Activated CD4-positive, CD25-positive, alpha-beta regulatory T cell treated with anti-CD3 and anti-CD28 coated beads, Interleukin-2, amount 50 U/mL, for 16 hours (primary cell): ENCODE data around the gene PRKCA.

Experiments used
- DNase-seq: peaks from one replicate; pipeline ENCODE4 v3.0.0-alpha.2; 2020; ENCODE audit warnings: low read depth, low spot score

Gene PRKCA

GRCh38 chr17:66767154-66767933 is 464.9 kb downstream of the PRKCA start:
- DNase-seq: no peak

- no peak for DNase-seq
Observed at GRCh38 chr17:66769911-66770310, 467.5 kb downstream of the PRKCA start.

- DNase-seq: no peak
Observed at GRCh38 chr17:66772148-66772812, 469.9 kb downstream of the PRKCA start.

- DNase-seq: no peak
Observed at GRCh38 chr17:66775271-66775670, 472.9 kb downstream of the PRKCA start.

- no peak for DNase-seq
Observed at GRCh38 chr17:66775881-66776400, 473.5 kb downstream of the PRKCA start.

GRCh38 chr17:66776999-66777688 is 474.7 kb downstream of the PRKCA start:
- no peak for DNase-seq

GRCh38 chr17:66777689-66778225 is 475.3 kb downstream of the PRKCA start:
- DNase-seq: no peak

- DNase-seq: no peak
Observed at GRCh38 chr17:66778531-66779236, 476.3 kb downstream of the PRKCA start.

GRCh38 chr17:66779237-66779606 is 476.8 kb downstream of the PRKCA start:
- DNase-seq: no peak

GRCh38 chr17:66781135-66781534 is 478.7 kb downstream of the PRKCA start:
- no peak for DNase-seq

- no peak for DNase-seq
Observed at GRCh38 chr17:66782851-66783250, 480.4 kb downstream of the PRKCA start.

GRCh38 chr17:66783656-66784381 is 481.4 kb downstream of the PRKCA start:
- no peak for DNase-seq

GRCh38 chr17:66784621-66785364 is 482.4 kb downstream of the PRKCA start:
- no peak for DNase-seq

GRCh38 chr17:66786107-66786506 is 483.7 kb downstream of the PRKCA start:
- no peak for DNase-seq

GRCh38 chr17:66787914-66788313 is 485.5 kb downstream of the PRKCA start:
- DNase-seq: no peak

GRCh38 chr17:66789093-66789492 is 486.7 kb downstream of the PRKCA start:
- no peak for DNase-seq

GRCh38 chr17:66789961-66790437 is 487.6 kb downstream of the PRKCA start:
- no peak for DNase-seq

GRCh38 chr17:66790501-66791061 is 488.2 kb downstream of the PRKCA start:
- no peak for DNase-seq

- DNase-seq: no peak
Observed at GRCh38 chr17:66791347-66791746, 488.9 kb downstream of the PRKCA start.

GRCh38 chr17:66793814-66794213 is 491.4 kb downstream of the PRKCA start:
- no peak for DNase-seq
